ENCODE data around the gene IL9.

IL9 gene

GRCh38 chr5:135891268-135891667 is 4.4 kb downstream of the IL9 start:
- no peak for DNase-seq

- no peak for DNase-seq
Measured at GRCh38 chr5:135890867-135891266, 4.8 kb downstream of the IL9 start.

- no peak for DNase-seq
Measured at GRCh38 chr5:135890296-135890695, 5.3 kb downstream of the IL9 start.

- no peak for DNase-seq
Measured at GRCh38 chr5:135887881-135888614, 7.6 kb downstream of the IL9 start.

GRCh38 chr5:135887447-135887864 is 8.2 kb downstream of the IL9 start:
- peak; percentile 38 to 75 for DNase-seq

- DNase-seq = no peak
Measured at GRCh38 chr5:135886136-135886535, 9.5 kb downstream of the IL9 start.

GRCh38 chr5:135885031-135885430 is 10.6 kb downstream of the IL9 start:
- DNase-seq = no peak

- no peak for DNase-seq
Measured at GRCh38 chr5:135883441-135883840, 12.2 kb downstream of the IL9 start.

- DNase-seq = no peak
Measured at GRCh38 chr5:135883026-135883425, 12.6 kb downstream of the IL9 start.

- DNase-seq = no peak
Measured at GRCh38 chr5:135881819-135882218, 13.8 kb downstream of the IL9 start.

- DNase-seq = no peak
Measured at GRCh38 chr5:135881244-135881643, 14.4 kb downstream of the IL9 start.

- no peak for DNase-seq
Measured at GRCh38 chr5:135880801-135881200, 14.8 kb downstream of the IL9 start.

GRCh38 chr5:135880278-135880677 is 15.4 kb downstream of the IL9 start:
- DNase-seq = peak in 1 of 2 experiments; percentile 70

GRCh38 chr5:135879591-135879990 is 16.1 kb downstream of the IL9 start:
- no peak for DNase-seq

GRCh38 chr5:135878156-135878620 is 17.5 kb downstream of the IL9 start:
- no peak for DNase-seq

- no peak for DNase-seq
Measured at GRCh38 chr5:135877570-135878155, 18.0 kb downstream of the IL9 start.

- no peak for DNase-seq
Measured at GRCh38 chr5:135876146-135876545, 19.5 kb downstream of the IL9 start.

- no peak for DNase-seq
Measured at GRCh38 chr5:135875567-135875966, 20.1 kb downstream of the IL9 start.

- DNase-seq = no peak
Measured at GRCh38 chr5:135874461-135874860, 21.2 kb downstream of the IL9 start.

- no peak for DNase-seq
Measured at GRCh38 chr5:135873831-135874230, 21.8 kb downstream of the IL9 start.

- no peak for DNase-seq
Measured at GRCh38 chr5:135871268-135871915, 24.2 kb downstream of the IL9 start.

- DNase-seq = no peak
Measured at GRCh38 chr5:135869935-135870334, 25.7 kb downstream of the IL9 start.

- DNase-seq = no peak
Measured at GRCh38 chr5:135869276-135869675, 26.4 kb downstream of the IL9 start.

GRCh38 chr5:135868681-135869080 is 27.0 kb downstream of the IL9 start:
- DNase-seq = no peak
